Urinary bladder (tissue), 4 donors: ENCODE results near the gene BCL2. TPM values are rescaled to one million over a fixed set of nuclear protein-coding genes. Genes with fewer than 3 reads are reported as not detected.
A peak's percentile ranks its signal among the peaks of the same experiment; 100 is the strongest.
"Not testable (repeated sequence)": the region's sequence is repeated elsewhere in the genome, so short reads cannot be mapped to it uniquely, and the experiment has no call there.

Experiments
- DNase-seq: peaks from one replicate; pipeline ENCODE4 v3.0.0-alpha.2; 2015; ENCODE audit errors: extremely low spot score
- H3K27ac ChIP-seq: one replicate; pipeline ENCODE4 v1.5.1; 2013; ENCODE audit warnings: low read depth, mild to moderate bottlenecking, moderate library complexity
- H3K36me3 ChIP-seq: one replicate; pipeline ENCODE4 v1.6.1; 2013; ENCODE audit warnings: mild to moderate bottlenecking, moderate library complexity; ENCODE audit not compliant: insufficient read depth
- H3K4me1 ChIP-seq: one replicate; pipeline ENCODE4 v1.6.1; 2013; ENCODE audit warnings: mild to moderate bottlenecking, moderate library complexity; ENCODE audit not compliant: insufficient read depth
- H3K4me3 ChIP-seq: one replicate; pipeline ENCODE4 v1.5.1; 2013; ENCODE audit warnings: low read depth, low read length
- WGBS: extraction: QIAGEN DNeasy Blood & Tissue Kit; methylation state at CpG from one replicate; pipeline ENCODE4 v1.1.7; 2013; 5-methylcytosine and 5-hydroxymethylcytosine counted together
- polyA plus RNA-seq: library from polyadenylated mRNA; stranded (reverse); fragments of 200-250 nt; gene quantifications from one replicate; pipeline ENCODE4 v1.2.3, GENCODE V29; 2013
- total RNA-seq: library from RNA; depleted of rRNA; stranded (reverse); fragments of >200 nt; gene quantifications from one replicate; pipeline ENCODE4 v1.2.3, GENCODE V29; 2014
- donor health status: healthy with polysubstance abuse.
- donor health status: healthy.

Gene BCL2
- total and polyA plus RNA-seq, 2 donors, result 6.3 to 53.9 TPM

- H3K4me1 ChIP-seq, result no peaks in the 10 kb centered on the region
- no peak for DNase-seq
- no peak overlapping the region for H3K27ac ChIP-seq
- 92% methylated on average over 3 of the region's 3 CpGs for WGBS
- no peaks in the 10 kb centered on the region for H3K36me3 ChIP-seq
- no peak overlapping the region for H3K4me3 ChIP-seq
These were observed 116.1 kb downstream of the BCL2 start for GRCh38 chr18:63203497-63203896.

GRCh38 chr18:63202828-63203227, 116.7 kb downstream of the BCL2 start:
- Histone ChIP-seq H3K4me1 (no peaks in the 10 kb centered on the region), H3K4me3 (no peak overlapping the region), H3K27ac (no peak overlapping the region), H3K36me3 (no peaks in the 10 kb centered on the region)
- DNase-seq, result no peak
- WGBS, result 86% methylated on average over 8 of the region's 8 CpGs

GRCh38 chr18:63201456-63201855, 118.1 kb downstream of the BCL2 start:
- WGBS, result 98% methylated on average over 3 of the region's 3 CpGs
- not testable (repeated sequence) for H3K27ac ChIP-seq, H3K36me3 ChIP-seq, H3K4me3 ChIP-seq, DNase-seq, H3K4me1 ChIP-seq

GRCh38 chr18:63199743-63200241, 119.8 kb downstream of the BCL2 start:
- no peak for DNase-seq
- no peaks in the 10 kb centered on the region for H3K36me3 ChIP-seq
- WGBS, result 51% methylated on average over 14 of the region's 14 CpGs
- H3K27ac ChIP-seq, result no peak overlapping the region
- no peaks in the 10 kb centered on the region for H3K4me1 ChIP-seq
- peak overlapping the region; percentile 8 for H3K4me3 ChIP-seq

- WGBS, result 92% methylated on average over 5 of the region's 5 CpGs
- H3K4me1 ChIP-seq, result no peaks in the 10 kb centered on the region
- no peaks in the 10 kb centered on the region for H3K36me3 ChIP-seq
- no peak for DNase-seq
- H3K4me3 ChIP-seq, result peak overlapping the region; percentile 1
- H3K27ac ChIP-seq, result no peak overlapping the region
These were observed 120.5 kb downstream of the BCL2 start for GRCh38 chr18:63198868-63199742.

GRCh38 chr18:63198098-63198760, 121.3 kb downstream of the BCL2 start:
- Histone ChIP-seq H3K4me1 (no peaks in the 10 kb centered on the region), H3K36me3 (no peaks in the 10 kb centered on the region), H3K4me3 (no peak overlapping the region), H3K27ac (peak overlapping the region; percentile 48)
- 64% methylated on average over 2 of the region's 2 CpGs for WGBS
- DNase-seq, result no peak

- no peaks in the 10 kb centered on the region for H3K4me1 ChIP-seq
- DNase-seq, result no peak
- H3K4me3 ChIP-seq, result no peak overlapping the region
- no peaks in the 10 kb centered on the region for H3K36me3 ChIP-seq
- no peak overlapping the region for H3K27ac ChIP-seq
- 62% methylated on average over 8 of the region's 8 CpGs for WGBS
These were observed 122.2 kb downstream of the BCL2 start for GRCh38 chr18:63197246-63197869.

- DNase-seq, result no peak
- H3K36me3 ChIP-seq, result no peaks in the 10 kb centered on the region
- H3K4me3 ChIP-seq, result no peak overlapping the region
- 92% methylated on average over 4 of the region's 4 CpGs for WGBS
- no peaks in the 10 kb centered on the region for H3K4me1 ChIP-seq
- H3K27ac ChIP-seq, result no peak overlapping the region
These were observed 124.0 kb downstream of the BCL2 start for GRCh38 chr18:63195326-63196159.

- Histone ChIP-seq H3K4me1 (no peaks in the 10 kb centered on the region), H3K27ac (no peak overlapping the region), H3K36me3 (no peaks in the 10 kb centered on the region), H3K4me3 (no peak overlapping the region)
- WGBS, result 63% methylated on average over 3 of the region's 3 CpGs
- no peak for DNase-seq
These were observed 126.7 kb downstream of the BCL2 start for GRCh38 chr18:63192885-63193349.

GRCh38 chr18:63192126-63192884, 127.3 kb downstream of the BCL2 start:
- no peak overlapping the region for H3K27ac ChIP-seq
- no peak overlapping the region for H3K4me3 ChIP-seq
- WGBS, result 96% methylated on average over 6 of the region's 6 CpGs
- DNase-seq, result no peak
- no peaks in the 10 kb centered on the region for H3K36me3 ChIP-seq
- H3K4me1 ChIP-seq, result peaks cover under 1% of the 10 kb centered on the region

- DNase-seq, result no peak
- H3K27ac ChIP-seq, result no peak overlapping the region
- H3K4me1 ChIP-seq, result peaks cover 1% of the 10 kb centered on the region
- H3K36me3 ChIP-seq, result no peaks in the 10 kb centered on the region
- 74% methylated on average over 1 of the region's 1 CpG for WGBS
- no peak overlapping the region for H3K4me3 ChIP-seq
These were observed 128.2 kb downstream of the BCL2 start for GRCh38 chr18:63191413-63191812.

GRCh38 chr18:63190838-63191237, 128.7 kb downstream of the BCL2 start:
- DNase-seq, H3K4me3 ChIP-seq, H3K36me3 ChIP-seq, H3K27ac ChIP-seq, H3K4me1 ChIP-seq: not testable (repeated sequence)
- 99% methylated on average over 2 of the region's 2 CpGs for WGBS
